HL-60 (cell line): Measurements from ENCODE around the gene GBGT1.

ENCODE experiments used
- DNase-seq, 2 experiments: peaks; one replicate each; pipeline ENCODE4 v3.0.0-alpha.2; 2010 to 2020; ENCODE audit warnings: low read depth in 1 of 2, low spot score in 1 of 2
- H3K27ac ChIP-seq: fragments of 250-450 bp; sonication (Bioruptor Pico); replicated peaks from 2 replicates; pipeline ENCODE4 v1.5.1; 2020; ENCODE audit warnings: mild to moderate bottlenecking, moderate library complexity
- H3K27me3 ChIP-seq: fragments of 250-450 bp; sonication (Bioruptor Pico); 2 replicates; pipeline ENCODE4 v1.5.1; 2021; ENCODE audit warnings: mild to moderate bottlenecking, moderate library complexity; ENCODE audit not compliant: insufficient read depth, poor library complexity, severe bottlenecking
- H3K4me3 ChIP-seq: replicated peaks from 2 replicates; pipeline ENCODE4 v1.5.1; 2011; ENCODE audit warnings: mild to moderate bottlenecking, control low read depth, low read length; ENCODE audit not compliant: insufficient read depth
- CTCF ChIP-seq: IDR thresholded peaks from one replicate; pipeline ENCODE4 v1.5.1; 2011; ENCODE audit warnings: low read length, control low read depth, inconsistent platforms; ENCODE audit not compliant: insufficient read depth
- GABPA ChIP-seq: IDR thresholded peaks from 2 replicates; pipeline ENCODE4 v1.6.1; 2012; ENCODE audit warnings: low read depth
- POLR2AphosphoS5 ChIP-seq: IDR thresholded peaks from 2 replicates; pipeline ENCODE4 v1.6.1; 2012; ENCODE audit warnings: low read depth
- REST ChIP-seq: IDR thresholded peaks from 2 replicates; pipeline ENCODE4 v1.6.1; 2012; ENCODE audit warnings: low read depth; ENCODE audit not compliant: insufficient replicate concordance
- SPI1 ChIP-seq: IDR thresholded peaks from 2 replicates; pipeline ENCODE4 v1.6.1; 2012; ENCODE audit warnings: low read depth, mild to moderate bottlenecking, borderline replicate concordance

Gene GBGT1

GRCh38 chr9:133106511-133107244, 57.0 kb downstream of the GBGT1 start:
- no peak overlapping the region for H3K4me3 ChIP-seq
- no peak overlapping the region for H3K27ac ChIP-seq
- no peak for TF ChIP-seq SPI1
- no peak for TF ChIP-seq GABPA
- H3K27me3 ChIP-seq: no peaks in the 10 kb centered on the region
- no peak for DNase-seq

GRCh38 chr9:133105461-133105770, 58.3 kb downstream of the GBGT1 start:
- Histone ChIP-seq H3K4me3 (no peak overlapping the region), H3K27ac (no peak overlapping the region), H3K27me3 (no peaks in the 10 kb centered on the region)
- TF ChIP-seq POLR2AphosphoS5: no peak
- no peak for TF ChIP-seq GABPA
- no peak for TF ChIP-seq REST
- no peak for TF ChIP-seq CTCF
- no peak for TF ChIP-seq SPI1
- no peak for DNase-seq

GRCh38 chr9:133104718-133105460, 58.8 kb downstream of the GBGT1 start:
- Histone ChIP-seq H3K27me3 (no peaks in the 10 kb centered on the region), H3K4me3 (no peak overlapping the region), H3K27ac (no peak overlapping the region)
- DNase-seq: no peak
- no peak for TF ChIP-seq CTCF
- no peak for TF ChIP-seq SPI1
- no peak for TF ChIP-seq POLR2AphosphoS5
- no peak for TF ChIP-seq REST
- TF ChIP-seq GABPA: no peak

- DNase-seq: no peak
- Histone ChIP-seq H3K4me3 (no peak overlapping the region), H3K27ac (no peak overlapping the region), H3K27me3 (no peaks in the 10 kb centered on the region)
- no peak for TF ChIP-seq CTCF
- TF ChIP-seq SPI1: no peak
- TF ChIP-seq REST: no peak
- TF ChIP-seq GABPA: no peak
- TF ChIP-seq POLR2AphosphoS5: no peak
Measured at GRCh38 chr9:133103987-133104505, 59.7 kb downstream of the GBGT1 start.
